GM19468 (cell line): Measurements from ENCODE around the gene DEPDC4.
A peak's percentile ranks its signal among the peaks of the same experiment; 100 is the strongest.

Experiments used
- ATAC-seq: cut with Tn5 transposase; IDR thresholded peaks from one replicate; pipeline ENCODE4 v1.9.1; 2021; ENCODE audit warnings: mild to moderate bottlenecking, moderate library complexity, moderate number of reproducible peaks; ENCODE audit not compliant: unreplicated experiment; ENCODE audit errors: extremely low read depth

Gene DEPDC4

GRCh38 chr12:100219328-100220109, 47.4 kb downstream of the DEPDC4 start:
- ATAC-seq: no peak

- no peak for ATAC-seq
These were observed 50.5 kb downstream of the DEPDC4 start for GRCh38 chr12:100216337-100216736.

- ATAC-seq: no peak
These were observed 51.7 kb downstream of the DEPDC4 start for GRCh38 chr12:100215209-100215608.

DNA sequence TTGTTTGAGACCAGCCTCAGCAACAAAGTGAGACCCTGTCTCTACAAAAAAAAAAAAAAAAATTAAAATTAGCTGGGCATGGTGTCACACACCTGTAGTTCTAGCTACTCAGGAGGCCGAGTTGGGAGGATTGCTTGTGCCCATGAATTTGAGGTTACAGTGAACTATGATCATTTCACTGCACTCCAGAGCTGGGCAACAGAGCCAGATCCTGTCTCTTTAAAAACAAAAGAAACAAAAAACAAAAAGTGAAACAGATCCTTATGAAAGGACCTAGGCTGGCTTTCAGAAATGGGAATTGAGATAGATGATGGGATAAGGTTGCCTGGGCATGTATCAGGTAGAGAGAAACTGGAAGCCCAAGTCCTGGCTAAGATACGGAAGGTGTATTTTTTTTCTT, 52.4 kb downstream of the DEPDC4 start:
- no peak for ATAC-seq

DNA sequence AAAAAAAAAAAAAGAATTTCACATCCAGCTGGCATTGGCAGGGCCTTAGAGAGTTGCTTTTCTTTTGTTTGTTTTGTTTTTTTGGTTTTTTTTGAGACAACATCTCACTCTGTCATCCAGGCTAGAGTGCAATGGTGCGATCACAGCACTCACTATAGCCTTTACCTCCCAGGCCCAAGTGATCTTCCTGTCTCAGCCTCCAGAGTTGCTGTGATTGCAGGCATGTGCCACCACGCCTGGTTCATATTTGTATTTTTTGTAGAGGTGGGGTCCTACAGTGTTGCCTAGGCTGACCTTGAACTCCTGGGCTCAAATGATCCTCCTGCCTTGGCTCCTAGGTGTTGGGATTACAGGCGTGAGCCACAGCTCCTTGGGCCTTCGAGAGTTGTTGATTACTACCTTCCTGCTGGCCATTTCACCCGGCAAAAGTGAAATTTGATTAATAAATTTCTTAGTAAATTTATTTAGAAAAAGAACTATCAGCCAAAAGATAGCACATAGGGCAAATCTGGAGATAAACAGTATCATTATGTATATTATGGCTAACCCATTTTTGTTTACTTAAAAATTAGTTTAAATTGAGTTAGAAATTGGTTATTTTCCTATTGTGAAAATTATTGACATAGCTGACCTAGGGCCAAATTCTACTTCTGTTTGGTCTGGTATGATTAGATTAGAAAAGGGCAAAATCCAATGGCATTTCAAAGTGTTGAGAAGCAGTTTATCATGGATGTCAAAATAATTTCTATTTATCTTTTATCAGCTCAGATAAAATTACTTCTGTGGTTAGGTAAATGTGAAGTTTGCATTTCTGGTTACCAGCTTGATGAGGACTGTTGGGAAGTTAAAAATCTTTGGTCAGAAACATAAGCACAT, 53.6 kb downstream of the DEPDC4 start:
- ATAC-seq: no peak

GRCh38 chr12:100211698-100212097, 55.2 kb downstream of the DEPDC4 start:
- ATAC-seq: no peak

GRCh38 chr12:100208834-100209233, 58.0 kb downstream of the DEPDC4 start:
- no peak for ATAC-seq

GRCh38 chr12:100207311-100207710, 59.6 kb downstream of the DEPDC4 start:
- no peak for ATAC-seq

DNA sequence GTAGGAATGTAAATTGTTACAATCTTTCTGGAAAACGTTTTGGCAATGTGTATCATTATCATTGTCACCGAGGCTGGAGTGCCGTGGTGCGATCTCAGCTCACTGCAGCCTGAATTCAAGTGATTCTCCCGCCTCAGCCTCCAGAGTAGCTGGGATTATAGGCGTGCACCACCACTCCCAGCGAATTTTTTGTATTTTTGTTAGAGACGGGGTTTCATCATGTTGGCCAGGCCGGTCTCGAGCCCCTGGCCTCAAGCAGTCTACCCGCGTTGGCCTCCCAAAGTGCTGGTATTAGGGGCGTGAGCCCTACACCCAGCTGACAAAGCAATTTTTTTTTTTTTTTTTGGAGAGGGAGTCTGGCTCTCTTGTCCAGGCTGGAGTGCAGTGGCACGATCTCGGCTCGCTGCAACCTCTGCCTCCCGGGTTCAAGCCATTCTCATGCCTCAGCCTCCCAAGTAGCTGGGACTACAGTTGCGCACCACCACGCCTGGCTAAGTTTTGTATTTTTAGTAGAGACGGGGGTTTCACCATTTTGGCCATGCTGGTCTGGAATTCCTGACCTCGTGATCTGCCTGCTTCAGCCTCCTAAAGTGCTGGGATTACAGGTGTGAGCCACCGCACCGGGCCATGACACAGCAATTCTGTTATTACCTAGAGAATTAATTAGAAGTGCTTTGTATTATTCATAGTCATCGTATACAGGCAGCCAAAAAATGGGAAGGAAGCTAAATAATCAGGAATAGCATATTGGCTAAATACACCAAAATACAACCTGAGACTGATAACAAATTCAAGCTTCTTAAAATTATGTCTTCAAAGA, 65.1 kb downstream of the DEPDC4 start:
- ATAC-seq: no peak

DNA sequence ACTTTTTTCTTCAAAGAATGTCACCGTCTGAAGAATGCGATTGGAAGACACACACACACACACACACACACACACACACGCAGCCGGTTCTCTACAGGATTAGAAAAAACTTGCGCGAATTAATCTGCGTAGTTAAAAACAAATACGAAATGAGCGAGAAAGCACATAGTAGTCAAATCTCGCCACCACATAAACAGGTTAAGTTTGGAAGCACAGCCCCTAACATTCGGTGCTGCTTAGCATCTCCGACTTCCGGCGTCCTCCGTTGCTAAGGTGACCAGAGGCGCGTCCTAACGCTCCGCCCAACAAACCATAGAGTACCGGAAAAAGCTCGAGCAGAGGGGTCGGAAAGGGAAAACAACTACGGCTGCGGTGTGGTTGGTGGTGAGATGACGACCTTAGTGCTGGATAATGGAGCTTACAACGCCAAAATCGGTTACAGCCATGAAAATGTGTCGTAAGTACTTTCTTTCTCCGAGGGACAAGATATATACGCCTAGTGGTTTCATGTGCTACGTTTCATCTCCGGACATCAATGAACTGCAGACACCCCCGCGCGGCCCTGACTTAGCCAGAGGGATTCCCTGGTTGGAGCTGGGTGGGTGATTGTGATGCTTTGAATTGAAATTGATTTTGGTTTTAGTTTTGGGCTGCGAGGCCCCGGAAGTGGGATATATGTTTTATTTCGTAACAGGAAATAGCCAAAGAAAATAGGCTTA, 66.3 kb downstream of the DEPDC4 start, which contains the start of gene ACTR6:
Gene ACTR6 (plus strand): TSS at position 353 of the 719 bp plus-strand sequence. CDS start 37 bp downstream, at position 390.
- ATAC-seq: peak; percentile 91

DNA sequence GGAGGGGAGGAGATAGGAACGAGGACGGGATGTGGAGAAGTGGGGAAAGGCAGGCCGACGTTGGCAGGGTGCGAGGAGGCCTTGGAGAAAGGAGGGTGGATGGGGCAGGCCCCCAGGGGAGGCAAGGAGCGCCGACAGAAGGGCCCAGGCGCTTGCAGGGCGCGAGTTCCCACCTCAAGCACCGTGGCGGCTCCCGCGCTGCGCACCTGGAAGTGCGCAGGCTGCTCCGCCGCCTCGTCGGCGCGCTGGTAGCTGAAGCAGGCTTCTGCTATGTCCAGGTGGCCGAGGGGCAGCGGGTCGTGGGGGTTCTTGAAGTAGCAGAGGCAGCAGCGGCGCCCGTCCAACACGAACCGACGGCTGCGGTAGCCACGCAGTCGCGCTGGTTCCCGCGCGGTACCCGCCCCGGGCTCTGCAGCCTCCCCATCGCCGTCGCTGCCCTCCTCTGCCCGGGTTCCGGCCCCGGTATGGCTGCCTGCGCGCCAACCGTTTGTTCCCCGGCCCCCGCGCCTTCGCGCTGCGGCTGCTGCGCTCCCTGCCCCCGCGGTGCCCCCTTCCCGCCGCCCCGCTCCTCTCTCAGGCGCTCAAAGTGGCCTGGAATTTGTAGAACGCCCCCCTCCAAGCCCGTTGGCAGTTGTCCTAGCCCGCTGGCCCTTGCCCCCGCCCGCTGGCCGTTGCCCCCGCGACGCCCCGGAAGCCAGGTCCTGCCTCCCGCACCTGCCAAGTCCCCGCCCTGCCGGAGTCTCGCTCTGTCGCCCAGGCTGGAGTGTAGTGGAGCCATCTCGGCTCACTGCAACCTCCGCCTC, 67.3 kb downstream of the DEPDC4 start:
- peak; percentile 68 for ATAC-seq

GRCh38 chr12:100199023-100199346, 67.9 kb downstream of the DEPDC4 start:
- no peak for ATAC-seq

DNA sequence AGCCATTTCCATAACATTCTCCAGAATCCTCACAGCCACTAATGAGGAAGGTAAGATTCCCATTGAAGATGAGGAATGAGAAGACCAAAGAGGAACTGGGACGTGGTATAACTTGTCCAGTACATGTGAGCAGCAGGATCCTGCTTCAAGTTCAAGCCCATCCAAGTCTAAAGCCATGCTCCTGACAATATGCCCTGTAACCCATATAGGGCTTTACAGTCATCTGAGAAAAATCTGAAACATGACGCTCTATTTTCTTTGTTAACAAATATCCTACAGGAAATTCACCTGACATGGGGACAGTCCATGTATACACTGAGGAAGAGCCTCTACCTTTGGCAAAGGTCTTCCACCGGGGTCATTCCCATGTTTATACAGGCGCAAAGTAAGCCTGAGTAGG, 69.4 kb downstream of the DEPDC4 start:
- ATAC-seq: no peak

DNA sequence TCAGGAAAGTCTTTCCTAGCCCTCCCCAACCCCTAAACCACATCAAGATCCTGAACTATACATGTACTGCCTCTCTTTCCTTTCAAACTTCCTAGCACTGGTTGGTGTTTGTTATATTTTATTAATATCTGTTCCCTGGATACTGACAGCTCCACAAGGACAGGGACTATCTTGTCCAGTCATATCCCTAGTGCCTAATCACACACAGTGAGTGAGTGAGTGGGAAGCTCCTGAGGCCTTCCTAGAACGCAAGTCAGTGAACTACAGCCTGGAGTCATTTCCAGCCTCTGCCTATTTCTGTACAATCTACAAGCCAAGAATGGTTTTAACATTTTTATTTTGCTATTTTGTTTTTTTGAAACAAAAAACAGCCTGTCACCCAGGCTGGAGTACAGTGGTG, 73.8 kb downstream of the DEPDC4 start:
- ATAC-seq: no peak
